HG02938 (cell line): Measurements from ENCODE around the gene MICU1.

Experiments used
- ATAC-seq: cut with Tn5 transposase; IDR thresholded peaks from one replicate; pipeline ENCODE4 v1.9.1; 2021; ENCODE audit warnings: mild to moderate bottlenecking, moderate library complexity; ENCODE audit not compliant: unreplicated experiment

MICU1 gene

GRCh38 chr10:72637398-72637857 lies 11.5 kb upstream of the MICU1 start:
- ATAC-seq, result peak; percentile 68

GRCh38 chr10:72630144-72630543 lies 4.3 kb upstream of the MICU1 start:
- ATAC-seq, result no peak

DNA sequence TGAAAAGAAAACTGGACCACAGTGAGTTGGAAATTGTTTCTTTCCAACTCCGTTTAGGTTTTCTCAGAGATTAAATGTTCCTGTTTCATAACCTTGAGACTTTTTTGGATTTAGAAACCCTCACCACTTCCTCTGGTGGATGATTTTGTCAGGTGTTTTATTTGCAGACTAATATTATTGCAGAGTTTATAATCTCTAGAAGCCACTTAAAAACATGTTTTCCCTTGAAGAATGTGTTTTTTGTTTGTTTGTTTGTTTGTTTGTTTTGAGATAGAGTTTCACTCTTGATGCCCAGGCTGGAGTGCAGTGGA lies 520 bp upstream of the MICU1 start:
- no peak for ATAC-seq

- ATAC-seq, result no peak
Observed at GRCh38 chr10:72625276-72625607, 637 bp downstream of the MICU1 start.

- no peak for ATAC-seq
Observed at GRCh38 chr10:72622271-72622670, 3.6 kb downstream of the MICU1 start.

- no peak for ATAC-seq
Observed at GRCh38 chr10:72616716-72617115, 9.2 kb downstream of the MICU1 start.

GRCh38 chr10:72615970-72616369 lies 9.9 kb downstream of the MICU1 start:
- no peak for ATAC-seq

- no peak for ATAC-seq
Observed at GRCh38 chr10:72612203-72612826, 13.6 kb downstream of the MICU1 start.

GRCh38 chr10:72611783-72612182 lies 14.1 kb downstream of the MICU1 start:
- no peak for ATAC-seq

- no peak for ATAC-seq
Observed at GRCh38 chr10:72610466-72610865, 15.4 kb downstream of the MICU1 start.

DNA sequence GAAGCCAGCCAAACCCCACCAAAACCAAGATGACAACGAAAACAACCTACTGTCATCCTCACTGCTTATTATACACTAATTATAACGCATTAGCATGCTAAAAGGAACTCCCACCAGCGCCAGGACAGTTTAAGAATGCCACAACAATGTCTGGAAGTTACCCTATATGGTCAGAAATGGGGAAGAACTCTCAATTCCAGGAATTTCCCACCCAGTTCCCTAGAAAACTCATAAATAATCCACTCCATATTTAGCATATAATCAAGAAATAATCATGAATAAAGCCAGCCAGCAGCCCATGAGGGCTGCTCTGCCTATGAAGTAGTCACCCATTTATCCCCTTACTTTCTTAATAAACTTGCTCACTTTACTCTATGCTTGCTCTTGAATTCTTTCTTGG lies 20.8 kb downstream of the MICU1 start:
- no peak for ATAC-seq

DNA sequence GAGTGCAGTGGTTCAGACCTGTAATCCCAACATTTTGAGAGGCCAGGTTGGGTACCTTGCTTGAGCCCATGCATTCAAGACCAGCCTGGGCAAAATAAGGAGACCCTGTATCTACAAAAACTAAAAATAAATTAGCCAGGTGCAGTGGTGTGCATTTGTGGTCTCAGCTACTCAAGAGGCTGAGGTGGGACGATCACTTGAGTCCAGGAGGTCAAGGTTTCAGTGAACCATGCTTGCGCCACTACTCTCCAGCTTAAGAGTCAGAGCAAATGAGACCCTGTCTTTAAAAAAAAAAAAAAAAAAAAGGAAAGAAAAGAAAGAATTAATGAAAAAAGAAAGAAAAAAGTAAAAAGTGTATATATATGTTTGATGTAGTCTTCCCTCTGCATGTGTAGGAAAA lies 24.7 kb downstream of the MICU1 start:
- ATAC-seq, result no peak

DNA sequence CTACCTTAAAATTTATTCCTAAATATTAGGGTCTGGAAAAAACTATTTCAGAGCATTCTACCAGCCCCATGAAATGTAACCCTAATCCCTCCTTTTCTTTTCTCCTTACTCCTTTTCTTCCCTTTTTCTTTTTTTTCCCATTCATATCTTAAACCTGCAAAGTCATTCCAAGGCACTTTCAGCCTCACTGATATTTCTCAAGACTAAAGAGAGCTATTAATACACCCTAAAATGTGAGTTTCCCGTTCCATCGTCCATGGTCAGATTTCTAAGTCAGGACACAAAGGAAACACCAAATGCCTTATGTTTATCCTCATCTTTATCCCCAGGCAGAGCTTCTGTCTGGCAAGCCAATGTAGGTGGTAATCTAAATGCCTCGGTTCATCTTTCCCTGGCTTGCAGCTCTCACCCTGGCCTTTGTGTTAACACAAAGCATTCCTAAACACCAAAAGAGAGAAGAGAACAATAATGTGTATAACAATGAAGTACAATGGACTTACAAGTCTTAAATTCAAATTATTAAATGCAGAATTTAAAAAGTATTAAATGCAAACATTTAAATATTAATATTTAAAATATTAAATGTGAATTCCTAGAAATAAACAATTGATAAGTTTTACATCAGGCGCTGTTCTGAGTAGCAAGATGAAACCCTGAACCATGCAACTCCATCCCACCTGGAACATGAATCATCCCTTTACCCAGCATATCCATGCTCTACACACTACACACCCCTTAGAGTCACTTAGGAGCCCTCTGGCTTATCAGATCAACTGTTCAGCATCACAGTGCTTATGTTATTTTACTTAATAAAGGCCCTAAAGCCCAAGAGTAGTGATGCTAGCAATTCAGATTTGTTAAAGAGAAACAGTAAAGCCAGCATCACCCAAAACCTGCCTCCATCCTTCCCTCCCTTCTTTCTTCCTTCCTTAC lies 26.8 kb downstream of the MICU1 start:
- no peak for ATAC-seq

DNA sequence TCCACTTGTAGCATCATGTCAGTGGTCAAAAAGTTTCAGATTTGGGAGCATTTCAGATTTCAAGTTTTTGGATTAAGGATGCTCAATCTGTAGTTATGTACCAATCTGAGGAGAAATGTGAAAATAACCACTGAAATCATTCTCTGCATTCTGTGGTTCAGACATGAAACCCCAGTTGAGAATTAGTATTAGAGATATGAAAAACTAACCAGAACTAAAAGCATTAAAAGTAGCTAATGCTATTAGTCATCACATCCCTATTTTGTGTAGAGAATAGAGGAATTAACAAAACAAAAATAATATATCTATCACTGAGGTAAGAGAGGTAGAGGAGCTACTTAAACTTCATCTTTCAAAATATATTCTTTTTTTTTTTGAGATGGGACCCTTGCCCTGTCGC lies 28.0 kb downstream of the MICU1 start:
- ATAC-seq, result no peak

- ATAC-seq, result no peak
Observed at GRCh38 chr10:72595436-72595835, 30.4 kb downstream of the MICU1 start.

DNA sequence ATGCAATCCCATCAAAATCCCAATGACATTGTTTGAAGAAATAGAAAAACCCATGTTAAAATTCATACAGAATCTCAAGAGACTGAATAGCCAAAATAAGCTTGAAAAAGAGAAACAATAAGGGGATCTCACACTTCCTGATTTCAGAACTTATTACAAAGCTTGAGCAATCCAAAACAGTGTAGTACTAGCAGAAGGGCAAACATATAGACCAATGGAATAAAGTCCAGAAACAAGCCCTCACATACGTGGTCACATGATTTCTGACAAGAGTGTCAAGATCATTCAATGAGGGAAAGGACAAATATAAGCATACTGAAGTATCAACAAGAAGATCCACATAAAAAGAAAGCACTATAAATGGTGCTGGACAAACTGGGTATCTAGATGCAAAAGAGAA lies 31.9 kb downstream of the MICU1 start:
- no peak for ATAC-seq

GRCh38 chr10:72588266-72588665 lies 37.6 kb downstream of the MICU1 start:
- ATAC-seq, result no peak

GRCh38 chr10:72587568-72587967 lies 38.3 kb downstream of the MICU1 start:
- ATAC-seq, result no peak

GRCh38 chr10:72574636-72575035 lies 51.2 kb downstream of the MICU1 start:
- no peak for ATAC-seq

GRCh38 chr10:72573079-72573478 lies 52.8 kb downstream of the MICU1 start:
- ATAC-seq, result no peak

- no peak for ATAC-seq
Observed at GRCh38 chr10:72567889-72568640, 57.8 kb downstream of the MICU1 start.

- no peak for ATAC-seq
Observed at GRCh38 chr10:72567421-72567820, 58.5 kb downstream of the MICU1 start.
